Astrocyte of the cerebellum (primary cell): Measurements from ENCODE around the gene RNF167.

Experiments used
- DNase-seq: peaks from one replicate; pipeline ENCODE4 v3.0.0-alpha.2; 2011; ENCODE audit warnings: low read depth
- H3K4me3 ChIP-seq: 2 replicates; pipeline ENCODE4 v1.5.1; 2011; ENCODE audit warnings: mild to moderate bottlenecking, low read depth, low read length, moderate library complexity
- CTCF ChIP-seq: IDR thresholded peaks from 2 replicates; pipeline ENCODE4 v1.5.1; 2012; ENCODE audit warnings: low read length, low read depth, moderate library complexity, mild to moderate bottlenecking; ENCODE audit errors: missing control alignments
- in situ Hi-C: cut with HindIII; loops from 2 replicates; pipeline ENCODE4 v1.10.0; 2017; ENCODE audit warnings: low sequenced_read_pairs

RNF167 gene

GRCh38 chr17:4934173-4934979 lies 5.7 kb upstream of the RNF167 start:
- H3K4me3 ChIP-seq = no peak overlapping the region
- DNase-seq = no peak
- TF ChIP-seq CTCF = peak; percentile 63
- in situ Hi-C loops = no loop called here

GRCh38 chr17:4935650-4936049 lies 4.4 kb upstream of the RNF167 start:
- no peak for TF ChIP-seq CTCF
- H3K4me3 ChIP-seq = no peak overlapping the region
- DNase-seq = no peak
- in situ Hi-C loops = no loop called here

- no peak overlapping the region for H3K4me3 ChIP-seq
- TF ChIP-seq CTCF = no peak
- no peak for DNase-seq
- in situ Hi-C loops = no loop called here
Measured at GRCh38 chr17:4936436-4936835, 3.6 kb upstream of the RNF167 start.

- in situ Hi-C loops = no loop called here
- no peak overlapping the region for H3K4me3 ChIP-seq
Measured at GRCh38 chr17:4937553-4937952, 2.5 kb upstream of the RNF167 start.

GRCh38 chr17:4938069-4938491 lies 2.0 kb upstream of the RNF167 start:
- no peak overlapping the region for H3K4me3 ChIP-seq
- in situ Hi-C loops = no loop called here
- DNase-seq = no peak
- no peak for TF ChIP-seq CTCF

More at GRCh38 chr17:4937553-4937952, 2.5 kb upstream of the RNF167 start:
- no peak for DNase-seq
- no peak for TF ChIP-seq CTCF

GRCh38 chr17:4938688-4939545 lies 1.2 kb upstream of the RNF167 start:
- peak overlapping the region; percentile 83 for H3K4me3 ChIP-seq
- DNase-seq = no peak
- in situ Hi-C loops = no loop called here
- TF ChIP-seq CTCF = peak; percentile 4
